Body of pancreas (tissue), 4 donors: ENCODE measurements around the gene EPN2.

ENCODE experiments used
- CTCF ChIP-seq, 7 experiments: fragments of 450-650 bp in 4 of 7; fragments of 200-600 bp in 3 of 7; sonication (generic) in 3 of 7; IDR thresholded peaks; one replicate each; pipeline ENCODE4 v1.5.1; 2016 to 2019; ENCODE audit warnings: antibody characterized with exemption in 7 of 7
- POLR2A ChIP-seq, 3 donors: fragments of 450-650 bp; IDR thresholded peaks; one replicate each; pipeline ENCODE4 v1.6.1; 2016; ENCODE audit warnings: antibody characterized with exemption in 3 of 3, mild to moderate bottlenecking in 2 of 3

- TF ChIP-seq CTCF (IDR thresholded peaks at IDR 0.05) (no peak), POLR2A (IDR thresholded peaks at IDR 0.05) (no peak)
Measured at GRCh38 chr17:19348806-19349205, 111.6 kb downstream of the EPN2 start.
